Activated gamma-delta T cell treated with Interleukin-2 at 50 U/mL for 16 hours (primary cell): ENCODE results near the gene PMPCB.
A peak's percentile ranks its signal among the peaks of the same experiment; 100 is the strongest.

Experiments
- DNase-seq: peaks from one replicate; pipeline ENCODE4 v3.0.0-alpha.2; 2020

PMPCB gene

DNA sequence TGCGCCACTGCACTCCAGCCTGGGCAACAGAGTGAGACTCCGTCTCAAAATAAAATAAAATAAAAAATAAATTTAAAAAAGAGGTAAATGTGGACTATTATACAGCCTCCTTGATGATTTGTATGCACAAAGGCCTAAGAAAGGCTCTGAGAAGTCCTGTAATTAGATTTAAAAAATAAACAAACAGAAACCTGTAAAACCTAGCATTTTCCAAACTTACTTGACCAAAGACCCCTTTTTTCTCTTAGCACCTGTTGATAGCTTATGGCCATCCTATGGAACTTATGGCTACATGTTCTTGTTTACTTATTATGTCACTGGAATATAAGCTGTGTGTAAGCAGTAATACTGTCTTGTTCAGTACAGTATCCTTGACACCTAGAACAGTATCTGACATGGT is 41.6 kb downstream of the PMPCB start:
- no peak for DNase-seq

DNA sequence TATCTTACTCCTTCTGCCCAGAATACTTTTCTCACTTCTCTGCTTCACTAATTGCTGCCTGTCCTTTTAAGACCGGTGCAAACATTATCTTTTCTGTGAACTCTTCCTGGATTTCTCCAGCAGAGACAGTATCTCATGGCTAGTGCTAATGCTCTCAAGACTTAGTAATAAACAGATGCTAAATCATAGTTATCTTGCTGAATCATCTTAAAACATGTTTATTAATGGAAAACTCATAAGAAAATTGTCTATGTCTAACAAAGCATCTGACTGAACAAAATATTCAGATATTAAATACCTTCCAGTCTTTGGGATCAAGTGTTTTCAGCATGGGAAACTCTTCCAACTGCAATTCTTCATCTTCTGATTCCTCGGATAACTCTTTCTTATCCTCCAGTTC is 44.2 kb downstream of the PMPCB start:
- DNase-seq: no peak

DNA sequence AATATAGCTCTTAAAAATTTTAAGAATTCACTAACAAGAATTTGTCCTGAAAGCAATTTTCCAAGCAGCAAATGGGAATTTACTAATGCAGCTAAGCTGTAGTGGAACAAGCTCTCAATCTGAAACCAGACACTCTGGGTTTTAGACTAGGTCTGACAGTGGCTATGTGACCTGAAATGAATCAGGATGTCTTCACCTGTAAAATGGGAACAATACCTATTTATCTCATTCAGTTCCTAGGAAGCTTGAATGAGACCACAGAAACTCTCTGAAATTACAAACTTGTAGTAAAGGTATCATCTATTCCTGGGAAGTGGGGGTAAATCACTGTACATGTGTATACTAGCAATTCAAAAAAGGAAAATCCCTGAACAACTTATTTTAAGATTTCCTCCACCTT is 46.1 kb downstream of the PMPCB start:
- no peak for DNase-seq

DNA sequence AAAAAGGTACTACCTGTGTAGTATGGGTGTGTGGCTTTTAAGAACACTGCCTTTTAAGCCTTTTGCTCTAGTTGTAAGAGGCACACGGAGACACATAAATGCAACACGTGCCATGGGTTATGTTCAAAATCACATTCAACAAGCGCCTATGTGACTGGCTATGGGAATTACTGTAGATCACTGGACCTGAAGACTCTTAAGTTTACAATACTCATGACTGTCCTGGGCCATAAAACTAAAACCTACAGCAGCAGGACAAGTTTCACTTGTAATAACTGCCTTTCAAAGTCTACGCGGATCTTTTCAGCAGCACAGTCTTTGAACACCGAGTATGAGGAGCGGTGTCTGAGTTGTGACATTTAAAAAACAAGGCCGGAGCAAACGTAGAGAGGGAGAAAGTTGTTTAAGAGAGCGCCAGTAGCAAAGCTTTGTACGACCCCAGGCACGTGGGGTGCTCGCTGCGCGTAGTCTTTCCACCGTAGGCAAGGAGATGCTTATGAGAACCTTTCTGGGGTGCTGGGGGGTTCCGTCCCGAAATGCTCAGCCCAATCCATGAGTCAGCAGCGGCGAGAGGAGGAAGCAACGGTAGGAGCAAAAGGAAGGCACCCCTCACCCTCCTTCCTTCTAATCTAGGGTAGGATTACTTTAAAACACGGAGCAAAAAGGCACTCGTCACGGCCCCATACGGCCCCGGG is 46.7 kb downstream of the PMPCB start:
- peak; percentile 19 for DNase-seq

DNA sequence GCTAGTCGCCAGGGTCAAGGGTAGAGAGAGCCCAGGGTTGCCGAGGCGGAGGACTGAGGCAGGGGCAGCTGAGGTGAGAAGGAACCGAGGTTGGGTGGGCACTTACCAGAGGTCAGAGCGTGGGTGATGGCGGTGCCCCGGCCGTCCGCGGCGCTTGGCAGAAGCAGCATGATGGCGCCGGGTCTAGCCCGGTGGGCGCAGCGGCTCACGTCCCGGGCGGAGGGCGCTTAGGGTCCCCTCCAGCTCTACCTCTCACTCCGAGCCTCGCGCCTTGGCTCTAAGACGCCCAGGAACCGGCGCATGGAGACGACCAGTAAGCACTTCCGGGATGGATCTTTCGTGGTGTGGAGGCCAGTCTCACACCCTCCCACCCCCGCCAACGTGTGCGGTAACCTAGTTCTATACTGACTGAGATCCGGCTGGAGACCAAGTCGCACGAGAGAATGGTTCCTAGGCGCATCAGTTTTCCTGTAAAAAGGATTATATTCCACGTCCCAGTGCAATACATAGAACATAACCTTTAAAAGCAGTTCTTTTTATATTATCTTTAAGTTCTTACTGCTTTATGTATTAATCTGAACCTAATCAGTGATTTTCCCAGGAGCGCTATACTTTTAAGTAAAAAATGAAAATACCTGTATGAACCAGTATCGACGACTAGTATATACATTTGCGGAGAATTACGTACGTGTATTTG is 47.4 kb downstream of the PMPCB start, which contains the start of gene DNAJC2:
DNAJC2 (minus strand) TSS at position 315 of the 697 bp plus-strand sequence; CDS start at position 170, 145 bp downstream.
- DNase-seq: peak; percentile 82

DNA sequence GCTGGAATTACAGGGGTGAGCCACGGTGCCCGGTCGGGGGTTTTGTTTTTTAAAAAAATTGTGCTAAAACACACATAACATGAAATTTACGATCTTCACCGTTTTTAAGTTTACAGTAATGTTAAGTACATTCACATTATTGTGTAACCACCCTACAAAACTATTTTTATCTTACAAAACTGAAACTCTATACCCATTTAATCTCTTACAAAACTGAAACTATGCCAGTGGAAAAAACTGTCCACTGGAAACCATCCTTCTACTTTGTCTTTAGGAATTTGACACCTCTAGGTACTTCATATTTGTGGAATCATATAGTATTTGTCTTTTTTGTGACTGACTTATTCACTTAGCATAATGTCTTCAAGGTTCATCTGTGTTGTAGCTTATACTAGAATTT is 49.2 kb downstream of the PMPCB start:
- DNase-seq: no peak

DNA sequence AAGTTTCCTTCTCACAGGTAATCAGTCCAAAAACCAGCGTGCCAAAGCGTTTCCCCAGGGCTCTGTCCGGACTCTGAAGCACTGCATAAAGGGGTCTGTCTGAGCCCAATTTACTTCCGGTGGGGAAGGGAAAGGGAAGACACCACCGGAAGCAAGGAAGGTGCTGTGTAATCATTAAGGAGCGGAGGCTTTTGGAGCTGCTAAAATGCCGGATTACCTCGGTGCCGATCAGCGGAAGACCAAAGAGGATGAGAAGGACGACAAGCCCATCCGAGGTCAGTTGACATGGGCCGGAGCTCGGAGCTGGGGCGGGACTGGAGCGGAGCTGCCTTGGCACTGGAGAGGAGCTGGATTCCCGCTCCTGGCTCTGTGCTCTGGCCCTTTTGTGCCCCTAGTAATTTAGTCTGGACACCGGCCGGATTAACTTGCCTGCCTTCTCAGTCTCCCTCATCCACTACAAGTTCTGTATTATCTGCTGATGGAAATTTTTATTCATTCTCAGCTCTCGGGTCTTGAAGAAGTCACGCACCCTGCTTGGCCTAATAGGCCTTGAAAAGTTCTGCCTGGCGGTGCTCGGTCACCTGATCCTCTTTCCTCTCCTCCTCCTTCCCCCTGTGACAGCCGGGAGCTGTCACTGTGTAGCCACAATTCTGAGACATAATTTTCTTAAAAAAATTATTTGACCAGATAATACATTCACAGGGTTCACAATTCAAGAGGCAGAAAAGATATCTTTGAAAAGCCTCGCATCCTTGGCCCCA is 50.5 kb downstream of the PMPCB start, which contains the start of gene PSMC2:
PSMC2 (plus strand) TSS at position 137 of the 761 bp plus-strand sequence; CDS start at position 206, 69 bp downstream.
- peak; percentile 84 for DNase-seq

DNA sequence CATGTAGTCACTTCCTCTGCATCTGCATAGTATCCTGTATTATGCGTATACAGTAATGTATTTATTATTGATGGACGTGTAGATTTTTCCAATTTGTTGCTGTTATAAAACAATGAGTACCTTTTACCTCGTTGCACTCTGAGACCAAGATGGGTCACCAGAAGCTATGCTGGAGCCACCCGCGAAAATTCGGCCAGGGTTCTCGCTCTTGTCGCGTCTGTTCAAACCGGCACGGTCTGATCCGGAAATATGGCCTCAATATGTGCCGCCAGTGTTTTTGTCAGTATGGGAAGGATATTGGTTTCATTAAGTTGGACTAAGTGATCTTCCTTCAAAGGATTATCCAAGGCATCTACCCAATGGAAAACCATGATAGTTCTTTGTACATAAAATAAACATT is 51.2 kb downstream of the PMPCB start:
- no peak for DNase-seq

DNA sequence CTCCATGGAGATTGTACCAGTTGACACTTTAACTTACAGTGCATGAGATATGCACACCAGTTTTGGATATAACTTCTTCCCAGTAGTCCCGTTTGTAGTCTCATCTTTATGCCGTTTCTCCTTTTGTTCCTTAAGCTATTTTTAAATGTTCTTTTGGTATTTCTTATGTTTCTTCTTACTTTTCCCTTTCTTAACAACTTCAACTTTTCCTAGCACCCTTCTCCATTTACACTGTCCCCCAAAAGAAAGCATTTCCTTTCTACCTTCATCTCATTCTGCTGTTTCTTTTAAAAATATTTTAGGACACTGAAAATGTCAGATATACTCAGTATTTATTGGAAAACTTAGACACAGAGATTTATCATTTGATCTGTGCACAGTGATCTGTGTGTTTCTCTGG is 51.7 kb downstream of the PMPCB start:
- no peak for DNase-seq

DNA sequence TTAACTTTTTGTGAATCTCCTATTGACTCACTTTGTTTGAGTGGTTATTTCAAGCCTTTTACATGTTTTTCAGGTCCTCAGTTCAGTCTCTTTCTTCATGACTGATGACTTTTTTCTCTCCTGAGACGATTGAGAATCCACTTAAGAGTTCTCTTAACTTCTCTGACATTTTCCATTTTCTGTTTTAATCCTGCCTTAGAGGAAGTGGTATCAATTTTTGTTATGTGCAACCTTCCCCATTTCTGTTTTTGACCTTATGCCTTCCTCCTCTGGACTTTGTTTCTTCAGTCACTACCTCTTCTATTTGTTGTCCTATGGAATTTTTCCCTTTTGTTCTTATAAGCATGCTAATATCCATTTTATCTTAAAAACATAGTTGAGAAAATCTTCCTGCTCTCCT is 52.6 kb downstream of the PMPCB start:
- no peak for DNase-seq
